H9 (cell line): ENCODE measurements around the gene SERTAD1. TPM values are rescaled to one million over a fixed set of nuclear protein-coding genes. Genes with fewer than 3 reads are reported as not detected.

Experiments
- DNase-seq: peaks from one replicate; pipeline ENCODE4 v3.0.0-alpha.2; 2017
- H2AFZ ChIP-seq: one replicate; pipeline ENCODE4 v1.6.1; 2013; ENCODE audit warnings: mild to moderate bottlenecking, low read length, control low read depth, moderate library complexity
- H2AK5ac ChIP-seq: 2 replicates; pipeline ENCODE4 v1.6.1; 2013; ENCODE audit warnings: low read length, control low read depth, mixed read lengths; ENCODE audit not compliant: insufficient read length
- H2BK120ac ChIP-seq: one replicate; pipeline ENCODE4 v1.6.1; 2013; ENCODE audit warnings: low read depth, mild to moderate bottlenecking, low read length, control low read depth, inconsistent platforms; ENCODE audit not compliant: poor library complexity, severe bottlenecking
- H2BK12ac ChIP-seq: 2 replicates; pipeline ENCODE4 v1.6.1; 2013; ENCODE audit warnings: low read length, control low read depth, mixed read lengths, low read depth; ENCODE audit not compliant: insufficient read length
- H2BK15ac ChIP-seq: 2 replicates; pipeline ENCODE4 v1.6.1; 2013; ENCODE audit warnings: low read depth, low read length, control low read depth
- H2BK20ac ChIP-seq: one replicate; pipeline ENCODE4 v1.6.1; 2013; ENCODE audit warnings: low read depth, mild to moderate bottlenecking, low read length, control low read depth, inconsistent platforms; ENCODE audit not compliant: poor library complexity, severe bottlenecking
- H2BK5ac ChIP-seq: 2 replicates; pipeline ENCODE4 v1.6.1; 2013; ENCODE audit warnings: low read length, control low read depth, mixed read lengths; ENCODE audit not compliant: insufficient read length
- H3K14ac ChIP-seq: 2 replicates; pipeline ENCODE4 v1.6.1; 2013; ENCODE audit warnings: low read length, control low read depth; ENCODE audit not compliant: insufficient read depth
- H3K18ac ChIP-seq: 2 replicates; pipeline ENCODE4 v1.6.1; 2013; ENCODE audit warnings: low read depth, mild to moderate bottlenecking, mixed read lengths, low read length, control low read depth; ENCODE audit not compliant: insufficient read length
- H3K23ac ChIP-seq: 2 replicates; pipeline ENCODE4 v1.6.1; 2013; ENCODE audit warnings: low read length, control low read depth, mixed read lengths, low read depth; ENCODE audit not compliant: insufficient read length
- H3K23me2 ChIP-seq: 2 replicates; pipeline ENCODE4 v1.6.1; 2013; ENCODE audit warnings: low read depth, mild to moderate bottlenecking, mixed read lengths, low read length, control low read depth; ENCODE audit not compliant: insufficient read length, poor library complexity, severe bottlenecking
- H3K27ac ChIP-seq: 2 replicates; pipeline ENCODE4 v1.5.1; 2013; ENCODE audit warnings: low read length, control low read depth, mixed read lengths, low read depth; ENCODE audit not compliant: insufficient read length
- H3K27me3 ChIP-seq: 2 replicates; pipeline ENCODE4 v1.6.1; 2013; ENCODE audit warnings: low read length, control low read depth, inconsistent platforms; ENCODE audit not compliant: insufficient read depth
- H3K4ac ChIP-seq: 2 replicates; pipeline ENCODE4 v1.6.1; 2013; ENCODE audit warnings: low read depth, mild to moderate bottlenecking, control low read depth, inconsistent platforms, low read length, moderate library complexity
- H3K4me1 ChIP-seq: 2 replicates; pipeline ENCODE4 v1.6.1; 2013; ENCODE audit warnings: low read length, control low read depth, inconsistent platforms; ENCODE audit not compliant: insufficient read depth
- H3K4me2 ChIP-seq: 2 replicates; pipeline ENCODE4 v1.6.1; 2013; ENCODE audit warnings: low read length, control low read depth, mixed read lengths; ENCODE audit not compliant: insufficient read length, insufficient read depth
- H3K56ac ChIP-seq: 2 replicates; pipeline ENCODE4 v1.6.1; 2013; ENCODE audit warnings: low read depth, mild to moderate bottlenecking, mixed read lengths, low read length, control low read depth; ENCODE audit not compliant: insufficient read length
- H3K79me1 ChIP-seq: 2 replicates; pipeline ENCODE4 v1.6.1; 2013; ENCODE audit warnings: low read depth, mild to moderate bottlenecking, moderate library complexity, low read length, control low read depth, inconsistent platforms; ENCODE audit not compliant: insufficient read depth, poor library complexity, severe bottlenecking
- H3K79me2 ChIP-seq: 2 replicates; pipeline ENCODE4 v1.6.1; 2013; ENCODE audit warnings: low read length, control low read depth, inconsistent platforms; ENCODE audit not compliant: insufficient read depth
- H3K9ac ChIP-seq: 2 replicates; pipeline ENCODE4 v1.6.1; 2013; ENCODE audit warnings: low read length, control low read depth, mixed read lengths; ENCODE audit not compliant: insufficient read length; ENCODE audit errors: extremely low read depth
- H3K9me3 ChIP-seq: one replicate; pipeline ENCODE4 v1.6.1; 2013; ENCODE audit warnings: low read depth, low read length, inconsistent platforms; ENCODE audit not compliant: control insufficient read depth
- H3T11ph ChIP-seq: one replicate; pipeline ENCODE4 v1.6.1; 2013; ENCODE audit warnings: mild to moderate bottlenecking, low read length, control low read depth, inconsistent platforms
- H4K20me1 ChIP-seq: one replicate; pipeline ENCODE4 v1.6.1; 2013; ENCODE audit not compliant: control insufficient read depth, insufficient read length, insufficient read depth
- H4K5ac ChIP-seq: 2 replicates; pipeline ENCODE4 v1.6.1; 2013; ENCODE audit warnings: low read depth, mild to moderate bottlenecking, mixed read lengths, low read length, control low read depth; ENCODE audit not compliant: insufficient read length
- H4K8ac ChIP-seq: replicated peaks from 2 replicates; pipeline ENCODE4 v1.6.1; 2013; ENCODE audit warnings: low read length, control low read depth, mixed read lengths, low read depth; ENCODE audit not compliant: insufficient read length
- H4K91ac ChIP-seq: 2 replicates; pipeline ENCODE4 v1.6.1; 2013; ENCODE audit warnings: low read depth, mild to moderate bottlenecking, moderate library complexity, mixed read lengths, low read length, control low read depth; ENCODE audit not compliant: insufficient read length
- H3K27ac Mint-ChIP-seq, 3 experiments: 2 replicates in 2 of 3; 3 replicates in 1 of 3; pipeline ENCODE4 v1.8.0; 2020 to 2021; ENCODE audit warnings: mixed read lengths in 3 of 3, mild to moderate bottlenecking in 1 of 3, moderate library complexity in 1 of 3
- H3K27me3 Mint-ChIP-seq: 2 replicates; pipeline ENCODE4 v1.8.0; 2021; ENCODE audit warnings: low read depth, mild to moderate bottlenecking, moderate library complexity, mixed read lengths
- H3K36me3 Mint-ChIP-seq, 3 experiments: 2 replicates in 2 of 3; 3 replicates in 1 of 3; pipeline ENCODE4 v1.8.0; 2020 to 2021; ENCODE audit warnings: low read depth in 3 of 3, mixed read lengths in 3 of 3; ENCODE audit not compliant: insufficient read depth in 1 of 3
- H3K4me1 Mint-ChIP-seq, 2 experiments: 2 replicates each; pipeline ENCODE4 v1.8.0; 2020; ENCODE audit warnings: mixed read lengths in 2 of 2
- H3K4me3 Mint-ChIP-seq, 2 experiments: 2 replicates in 1 of 2; 3 replicates in 1 of 2; pipeline ENCODE4 v1.8.0; 2020 to 2021; ENCODE audit warnings: mild to moderate bottlenecking in 2 of 2, mixed read lengths in 2 of 2, moderate library complexity in 1 of 2
- H3K9me3 Mint-ChIP-seq, 2 experiments: 2 replicates in 1 of 2; 3 replicates in 1 of 2; pipeline ENCODE4 v1.8.0; 2020; ENCODE audit warnings: mild to moderate bottlenecking in 2 of 2, mixed read lengths in 2 of 2, moderate library complexity in 1 of 2
- CTCF ChIP-seq: fragments of 200-600 bp; sonication (generic); conservative IDR thresholded peaks from 3 replicates; pipeline ENCODE4 v1.8.0; 2021; ENCODE audit warnings: antibody characterized with exemption, mild to moderate bottlenecking
- WGBS: extraction: QIAGEN DNeasy Blood & Tissue Kit; methylation state at CpG from one replicate; pipeline ENCODE4 v1.1.7; 2013; ENCODE audit warnings: missing lambda C conversion rate, low lambda C conversion rate, mixed read lengths; ENCODE audit not compliant: insufficient read length; ENCODE audit errors: extremely low coverage; 5-methylcytosine and 5-hydroxymethylcytosine counted together
- total RNA-seq: library from RNA; stranded (reverse); gene quantifications from 2 replicates; pipeline ENCODE4 v1.2.1, GENCODE V29; 2021

The SERTAD1 gene
- total RNA-seq, 1 experiment from 2014 or later: 7.9 TPM

GRCh38 chr19:40398417-40399131 lies 27.2 kb downstream of the SERTAD1 start:
- H3K27ac ChIP-seq: no peak overlapping the region
- no peak overlapping the region for H2BK120ac ChIP-seq
- H3K56ac ChIP-seq: no peak overlapping the region
- no peak overlapping the region for H2BK5ac ChIP-seq
- H2AK5ac ChIP-seq: no peak overlapping the region
- peak; percentile 96 for DNase-seq
- peak overlapping the region in 1 of 2 experiments; percentile 65; a peak in 4 of 5 replicates for H3K4me3 Mint-ChIP-seq
- H4K20me1 ChIP-seq: no peaks in the 10 kb centered on the region
- H3K9me3 Mint-ChIP-seq: no peaks in the 10 kb centered on the region; a peak in 1 of 5 replicates
- H4K5ac ChIP-seq: no peak overlapping the region
- H3K4me1 Mint-ChIP-seq: peaks cover 12 to 19% of the 10 kb centered on the region in 2 experiments
- no CpG with 5 or more reads among the region's 49 CpGs for WGBS
- TF ChIP-seq CTCF: no peak
- no peak overlapping the region for H2BK12ac ChIP-seq
- H3K9me3 ChIP-seq: no peaks in the 10 kb centered on the region
- H3K18ac ChIP-seq: no peak overlapping the region
- H3K4me2 ChIP-seq: peak overlapping the region; percentile 15
- no peak overlapping the region for H4K8ac ChIP-seq
- no peak overlapping the region for H3K27ac Mint-ChIP-seq
- no peaks in the 10 kb centered on the region for H3K79me1 ChIP-seq
- H3K14ac ChIP-seq: no peak overlapping the region; the same call in 1 of the 2 replicates
- no peak overlapping the region for H2BK20ac ChIP-seq
- H3K4ac ChIP-seq: no peak overlapping the region
- no peaks in the 10 kb centered on the region for H3K79me2 ChIP-seq
- no peaks in the 10 kb centered on the region; a peak in 1 of 7 replicates for H3K36me3 Mint-ChIP-seq
- no peak overlapping the region for H3K9ac ChIP-seq
- H4K91ac ChIP-seq: no peak overlapping the region
- peaks cover 8% of the 10 kb centered on the region for H3K23me2 ChIP-seq
- no peaks in the 10 kb centered on the region for H3K4me1 ChIP-seq
- no peaks in the 10 kb centered on the region; the same call in 1 of the 2 replicates for H3K27me3 ChIP-seq
- H2AFZ ChIP-seq: no peak overlapping the region
- H3K27me3 Mint-ChIP-seq: peaks cover 19% of the 10 kb centered on the region
- H3T11ph ChIP-seq: no peak overlapping the region
- no peak overlapping the region for H2BK15ac ChIP-seq
- no peak overlapping the region for H3K23ac ChIP-seq
